Renal pelvis (tissue), 3 donors: ENCODE results near the gene TMEM59L. TPM values are rescaled to one million over a fixed set of nuclear protein-coding genes. Genes with fewer than 3 reads are reported as not detected.

Experiments
- polyA plus RNA-seq, 3 donors: library from polyadenylated mRNA; unstranded; fragments of 120-200 nt; gene quantifications; one replicate each; pipeline ENCODE4 v1.2.1, GENCODE V29; 2013; ENCODE audit not compliant: insufficient read length in 3 of 3

The TMEM59L gene
- polyA plus RNA-seq, 3 donors = 1.8 to 3.5 (median 3.3) TPM

Other genes starting within 250 kb of the TMEM59L start
- gene GDF15, start 226.7 kb upstream of the TMEM59L start, polyA plus RNA-seq = 1 to 10 TPM; 4.5 to 6.9 (median 6.0) TPM
- gene LRRC25, start 215.2 kb upstream of the TMEM59L start, polyA plus RNA-seq = 1 to 10 TPM in 1 of 3 donors, under 1 TPM in 2; 0.87 to 1.2 (median 0.98) TPM
- 100 to 1,000 TPM in 2 of 3 donors, 10 to 100 TPM in 1; 99.9 to 117 (median 117) TPM for gene SSBP4, start 193.5 kb upstream of the TMEM59L start, polyA plus RNA-seq
- gene ISYNA1, start 174.7 kb upstream of the TMEM59L start, polyA plus RNA-seq = 100 to 1,000 TPM; 115 to 147 (median 133) TPM
- gene ELL, start 90.8 kb upstream of the TMEM59L start, polyA plus RNA-seq = 10 to 100 TPM in 2 of 3 donors, 1 to 10 TPM in 1; 9.9 to 12.2 (median 12.0) TPM
- 100 to 1,000 TPM; 178 to 222 (median 219) TPM for gene FKBP8, start 69.3 kb upstream of the TMEM59L start, polyA plus RNA-seq
- gene KXD1, start 55.0 kb upstream of the TMEM59L start, polyA plus RNA-seq = 10 to 100 TPM; 60.8 to 70.3 (median 67.5) TPM
- 100 to 1,000 TPM; 738 to 924 (median 787) TPM for gene UBA52, start 41.0 kb upstream of the TMEM59L start, polyA plus RNA-seq
- 10 to 100 TPM; 33.3 to 51.5 (median 41.9) TPM for gene REX1BD, start 24.1 kb upstream of the TMEM59L start, polyA plus RNA-seq
- gene CRLF1, start 6.1 kb upstream of the TMEM59L start, polyA plus RNA-seq = 1 to 10 TPM; 4.5 to 4.8 (median 4.7) TPM
- gene KLHL26, start 24.2 kb downstream of the TMEM59L start, polyA plus RNA-seq = 10 to 100 TPM in 1 of 3 donors, 1 to 10 TPM in 2; 7.6 to 11.0 (median 8.7) TPM
- gene CRTC1, start 70.8 kb downstream of the TMEM59L start, polyA plus RNA-seq = 10 to 100 TPM; 23.2 to 30.1 (median 23.7) TPM
- gene COMP, start 178.4 kb downstream of the TMEM59L start, polyA plus RNA-seq = under 1 TPM; 0.10 to 0.56 (median 0.22) TPM
- gene UPF1, start 219.1 kb downstream of the TMEM59L start, polyA plus RNA-seq = 10 to 100 TPM; 54.6 to 66.1 (median 63.8) TPM